ENCODE results near the gene CSRP1. TPM values are rescaled to one million over a fixed set of nuclear protein-coding genes. Genes with fewer than 3 reads are reported as not detected.
"Not testable (repeated sequence)": the region's sequence is repeated elsewhere in the genome, so short reads cannot be mapped to it uniquely, and the experiment has no call there.

The CSRP1 gene
- total RNA-seq, 1 donor from 2014 or later, result 19.4 TPM

GRCh38 chr1:201475915-201476669, 30.8 kb downstream of the CSRP1 start:
- Mint-ChIP-seq H3K27me3 (peaks cover 66% of the 10 kb centered on the region), H3K27ac (no peak overlapping the region)

DNA sequence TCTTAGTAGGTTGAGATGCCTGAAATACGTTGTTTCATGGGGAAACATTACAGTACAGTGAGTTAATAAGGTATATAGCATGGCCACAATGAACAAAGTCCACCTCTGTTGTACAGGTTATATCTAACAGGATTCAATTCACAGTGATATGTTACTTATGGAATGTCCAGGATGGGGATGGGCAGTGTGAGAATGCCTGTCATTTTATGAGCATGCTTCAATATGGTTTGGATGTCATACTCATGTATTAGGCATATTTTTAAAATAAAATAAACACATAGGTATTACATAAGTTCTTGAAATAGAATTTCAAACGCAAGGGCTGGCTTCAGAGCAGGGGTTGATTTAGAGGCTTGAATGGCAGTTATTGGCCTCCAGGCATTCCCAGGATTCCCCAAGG, 31.8 kb downstream of the CSRP1 start:
- Mint-ChIP-seq H3K27ac (no peak overlapping the region), H3K36me3 (ENCODE audit: insufficient read depth) (no peaks in the 10 kb centered on the region), H3K4me1 (ENCODE audit: low read depth) (peaks cover 1% of the 10 kb centered on the region), H3K4me3 (ENCODE audit: low read depth) (no peak overlapping the region), H3K9me3 (ENCODE audit: low read depth) (no peaks in the 10 kb centered on the region), H3K27me3 (peaks cover 66% of the 10 kb centered on the region)
- DNase-seq (ENCODE audit: low spot score, unreplicated experiment), result no peak
- no peak for TF ChIP-seq CTCF (IDR thresholded peaks at IDR 0.05; ENCODE audit: unreplicated experiment)

More at GRCh38 chr1:201475915-201476669, 30.8 kb downstream of the CSRP1 start:
- Mint-ChIP-seq H3K36me3 (ENCODE audit: insufficient read depth) (no peaks in the 10 kb centered on the region), H3K9me3 (ENCODE audit: low read depth) (no peaks in the 10 kb centered on the region), H3K4me3 (ENCODE audit: low read depth) (no peak overlapping the region), H3K4me1 (ENCODE audit: low read depth) (peaks cover 2% of the 10 kb centered on the region)
- DNase-seq (ENCODE audit: low spot score, unreplicated experiment), result no peak
- TF ChIP-seq CTCF (IDR thresholded peaks at IDR 0.05; ENCODE audit: unreplicated experiment), result no peak

GRCh38 chr1:201473296-201473695, 33.6 kb downstream of the CSRP1 start:
- no peak for DNase-seq (ENCODE audit: low spot score, unreplicated experiment)
- Mint-ChIP-seq H3K9me3 (ENCODE audit: low read depth) (no peaks in the 10 kb centered on the region), H3K4me3 (ENCODE audit: low read depth) (no peak overlapping the region), H3K27ac (no peak overlapping the region), H3K4me1 (ENCODE audit: low read depth) (peaks cover 5% of the 10 kb centered on the region), H3K27me3 (peaks cover 60% of the 10 kb centered on the region), H3K36me3 (ENCODE audit: insufficient read depth) (no peaks in the 10 kb centered on the region)
- TF ChIP-seq CTCF (IDR thresholded peaks at IDR 0.05; ENCODE audit: unreplicated experiment), result no peak

GRCh38 chr1:201472321-201472720, 34.6 kb downstream of the CSRP1 start:
- H3K27ac Mint-ChIP-seq; H3K36me3 Mint-ChIP-seq (ENCODE audit: insufficient read depth); H3K9me3 Mint-ChIP-seq (ENCODE audit: low read depth); DNase-seq (ENCODE audit: low spot score, unreplicated experiment); H3K4me3 Mint-ChIP-seq (ENCODE audit: low read depth): not testable (repeated sequence)
- Mint-ChIP-seq H3K4me1 (ENCODE audit: low read depth) (peaks cover 12% of the 10 kb centered on the region), H3K27me3 (peaks cover 54% of the 10 kb centered on the region)

- Mint-ChIP-seq H3K27ac (no peak overlapping the region), H3K27me3 (peaks cover 49% of the 10 kb centered on the region), H3K4me3 (ENCODE audit: low read depth) (no peak overlapping the region), H3K9me3 (ENCODE audit: low read depth) (no peaks in the 10 kb centered on the region), H3K36me3 (ENCODE audit: insufficient read depth) (peaks cover 2% of the 10 kb centered on the region), H3K4me1 (ENCODE audit: low read depth) (peaks cover 13% of the 10 kb centered on the region)
- no peak for TF ChIP-seq CTCF (IDR thresholded peaks at IDR 0.05; ENCODE audit: unreplicated experiment)
- no peak for DNase-seq (ENCODE audit: low spot score, unreplicated experiment)
Measured at GRCh38 chr1:201471772-201472171, 35.2 kb downstream of the CSRP1 start.

DNA sequence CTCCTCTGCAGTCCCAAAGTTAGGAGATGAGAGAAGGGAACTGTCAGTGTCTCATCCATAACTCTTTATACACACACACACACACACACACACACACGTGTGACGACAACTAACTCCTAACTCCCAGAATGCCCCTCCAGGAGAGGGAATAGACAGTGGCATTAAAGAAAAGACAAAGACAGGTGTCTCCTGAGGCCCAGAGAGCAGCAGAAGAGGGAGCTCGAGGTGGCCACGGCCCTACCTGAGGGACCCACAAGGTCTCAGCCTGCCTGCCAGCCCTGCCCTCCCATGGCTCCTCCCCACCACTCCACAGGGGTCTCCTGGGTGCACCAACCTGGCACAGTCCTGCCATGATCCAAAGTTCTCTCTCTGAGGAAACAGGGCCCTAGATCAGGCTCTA, 36.3 kb downstream of the CSRP1 start:
- Mint-ChIP-seq H3K36me3 (ENCODE audit: insufficient read depth) (peaks cover 2% of the 10 kb centered on the region), H3K9me3 (ENCODE audit: low read depth) (no peaks in the 10 kb centered on the region), H3K27ac (no peak overlapping the region), H3K27me3 (peaks cover 42% of the 10 kb centered on the region), H3K4me3 (ENCODE audit: low read depth) (no peak overlapping the region), H3K4me1 (ENCODE audit: low read depth) (peaks cover 14% of the 10 kb centered on the region)
- no peak for TF ChIP-seq CTCF (IDR thresholded peaks at IDR 0.05; ENCODE audit: unreplicated experiment)
- DNase-seq (ENCODE audit: low spot score, unreplicated experiment), result no peak
